DOHH2 (cell line): Measurements from ENCODE around the gene CENPH.

Experiments used
- H3F3A ChIP-seq: fragments of 200-600 bp; sonication (generic), shearing (Covaris generic); 2 replicates; pipeline ENCODE4 v1.6.0; 2016; ENCODE audit warnings: antibody characterized with exemption, mild to moderate bottlenecking; ENCODE audit not compliant: control insufficient read depth, insufficient read depth
- H3K27ac ChIP-seq: fragments of 200-600 bp; sonication (generic); 2 replicates; pipeline ENCODE4 v1.5.1; 2014; ENCODE audit warnings: low read depth, mild to moderate bottlenecking, low read length, moderate library complexity
- H3K27me3 ChIP-seq: fragments of 200-600 bp; sonication (generic); 2 replicates; pipeline ENCODE4 v1.6.1; 2014; ENCODE audit warnings: mild to moderate bottlenecking, low read length, mixed read lengths; ENCODE audit not compliant: control insufficient read depth
- H3K36me3 ChIP-seq: fragments of 200-600 bp; sonication (generic); 2 replicates; pipeline ENCODE4 v1.6.1; 2014; ENCODE audit warnings: mild to moderate bottlenecking, low read length, moderate library complexity, mixed read lengths; ENCODE audit not compliant: control insufficient read depth
- H3K4me1 ChIP-seq: fragments of 200-600 bp; sonication (generic); 2 replicates; pipeline ENCODE4 v1.6.1; 2014; ENCODE audit warnings: mild to moderate bottlenecking, low read length, mixed read lengths; ENCODE audit not compliant: control insufficient read depth
- H3K4me2 ChIP-seq: fragments of 200-600 bp; sonication (generic); 2 replicates; pipeline ENCODE4 v1.6.0; 2014; ENCODE audit warnings: mild to moderate bottlenecking, low read length, moderate library complexity
- H3K4me3 ChIP-seq: fragments of 200-600 bp; sonication (generic); 2 replicates; pipeline ENCODE4 v1.5.1; 2014; ENCODE audit warnings: mild to moderate bottlenecking, low read length, mixed read lengths
- H3K79me2 ChIP-seq: fragments of 200-600 bp; sonication (generic); 2 replicates; pipeline ENCODE4 v1.6.1; 2014; ENCODE audit warnings: mild to moderate bottlenecking, low read length, mixed read lengths; ENCODE audit not compliant: control insufficient read depth
- H3K9me2 ChIP-seq: fragments of 200-600 bp; sonication (generic); replicated peaks from 2 replicates; pipeline ENCODE4 v1.6.1; 2014; ENCODE audit warnings: mild to moderate bottlenecking, low read length, mixed read lengths; ENCODE audit not compliant: control insufficient read depth
- H3K9me3 ChIP-seq: fragments of 200-600 bp; sonication (generic); 2 replicates; pipeline ENCODE4 v1.6.1; 2014; ENCODE audit warnings: antibody characterized with exemption, low read length, mixed read lengths; ENCODE audit not compliant: control insufficient read depth, insufficient read depth
- H4K20me1 ChIP-seq: fragments of 200-600 bp; sonication (generic); 2 replicates; pipeline ENCODE4 v1.6.0; 2014; ENCODE audit warnings: low read depth, mild to moderate bottlenecking, antibody characterized with exemption, low read length, moderate library complexity; ENCODE audit not compliant: control insufficient read depth, insufficient read depth
- CTCF ChIP-seq: fragments of 200-600 bp; sonication (generic); IDR thresholded peaks from one replicate; pipeline ENCODE4 v1.5.1; 2014; ENCODE audit warnings: antibody characterized with exemption, mild to moderate bottlenecking, low read depth, low read length; ENCODE audit not compliant: poor library complexity, severe bottlenecking
- EZH2phosphoT487 ChIP-seq: fragments of 200-600 bp; sonication (generic); IDR thresholded peaks from 2 replicates; pipeline ENCODE4 v1.6.1; 2017; ENCODE audit warnings: borderline replicate concordance, mild to moderate bottlenecking, antibody characterized with exemption, low read length, moderate library complexity, mixed read lengths

CENPH gene

GRCh38 chr5:69148981-69149675, 40.3 kb upstream of the CENPH start:
- no peaks in the 10 kb centered on the region for H4K20me1 ChIP-seq

GRCh38 chr5:69149676-69150010, 39.7 kb upstream of the CENPH start:
- Histone ChIP-seq H3K4me1 (peaks cover 8% of the 10 kb centered on the region), H4K20me1 (no peaks in the 10 kb centered on the region), H3K79me2 (no peaks in the 10 kb centered on the region), H3K4me3 (no peak overlapping the region), H3K36me3 (no peaks in the 10 kb centered on the region), H3K27ac (no peak overlapping the region), H3K27me3 (no peaks in the 10 kb centered on the region), H3K9me2 (no peaks in the 10 kb centered on the region), H3F3A (no peaks in the 10 kb centered on the region), H3K4me2 (no peak overlapping the region), H3K9me3 (no peaks in the 10 kb centered on the region)
- TF ChIP-seq EZH2phosphoT487, result no peak
- TF ChIP-seq CTCF, result no peak

More at GRCh38 chr5:69148981-69149675, 40.3 kb upstream of the CENPH start:
- peaks cover 8% of the 10 kb centered on the region for H3K4me1 ChIP-seq
- no peaks in the 10 kb centered on the region for H3K9me3 ChIP-seq
- no peak overlapping the region for H3K4me2 ChIP-seq
- H3K36me3 ChIP-seq, result no peaks in the 10 kb centered on the region
- H3F3A ChIP-seq, result no peaks in the 10 kb centered on the region
- no peaks in the 10 kb centered on the region for H3K79me2 ChIP-seq
- no peak overlapping the region for H3K4me3 ChIP-seq
- no peaks in the 10 kb centered on the region for H3K27me3 ChIP-seq
- TF ChIP-seq EZH2phosphoT487 (no peak), CTCF (no peak)
- H3K27ac ChIP-seq, result no peak overlapping the region
- H3K9me2 ChIP-seq, result no peaks in the 10 kb centered on the region

- H4K20me1 ChIP-seq, result no peaks in the 10 kb centered on the region
- TF ChIP-seq EZH2phosphoT487, result no peak
- no peak for TF ChIP-seq CTCF
- H3K36me3 ChIP-seq, result no peaks in the 10 kb centered on the region
- H3K9me2 ChIP-seq, result no peaks in the 10 kb centered on the region
- H3K27me3 ChIP-seq, result no peaks in the 10 kb centered on the region
- no peak overlapping the region for H3K27ac ChIP-seq
- no peaks in the 10 kb centered on the region for H3F3A ChIP-seq
- H3K79me2 ChIP-seq, result no peaks in the 10 kb centered on the region
- H3K4me3 ChIP-seq, result no peak overlapping the region
- H3K4me2 ChIP-seq, result no peak overlapping the region
- no peaks in the 10 kb centered on the region for H3K9me3 ChIP-seq
- H3K4me1 ChIP-seq, result no peaks in the 10 kb centered on the region
Observed at GRCh38 chr5:69152731-69153130, 36.7 kb upstream of the CENPH start.
